Hepatocyte (in vitro differentiated cells): ENCODE measurements around the gene LASP1. TPM values are rescaled to one million over a fixed set of nuclear protein-coding genes. Genes with fewer than 3 reads are reported as not detected.

Experiments used
- DNase-seq: peaks from one replicate; pipeline ENCODE4 v3.0.0-alpha.2; 2016; ENCODE audit warnings: low spot score
- H2AFZ ChIP-seq: fragments of 200-600 bp; sonication (generic); 2 replicates; pipeline ENCODE4 v1.6.0; 2016; ENCODE audit warnings: antibody characterized with exemption, mild to moderate bottlenecking
- H3K27ac ChIP-seq: fragments of 200-600 bp; sonication (generic); 2 replicates; pipeline ENCODE4 v1.5.1; 2016; ENCODE audit warnings: mild to moderate bottlenecking
- H3K27me3 ChIP-seq: fragments of 200-600 bp; sonication (generic); 2 replicates; pipeline ENCODE4 v1.6.1; 2016
- H3K36me3 ChIP-seq: fragments of 200-600 bp; sonication (generic); replicated peaks from 2 replicates; pipeline ENCODE4 v1.5.1; 2016; ENCODE audit warnings: low read depth; ENCODE audit not compliant: insufficient read depth
- H3K4me1 ChIP-seq: fragments of 200-600 bp; sonication (generic); 2 replicates; pipeline ENCODE4 v1.5.1; 2016; ENCODE audit warnings: mild to moderate bottlenecking, moderate library complexity; ENCODE audit not compliant: insufficient read depth
- H3K4me2 ChIP-seq: fragments of 200-600 bp; sonication (generic); 2 replicates; pipeline ENCODE4 v1.6.0; 2016
- H3K4me3 ChIP-seq: fragments of 200-600 bp; sonication (generic); 2 replicates; pipeline ENCODE4 v1.5.1; 2016; ENCODE audit warnings: mild to moderate bottlenecking
- H3K79me2 ChIP-seq: fragments of 200-600 bp; sonication (generic); 2 replicates; pipeline ENCODE4 v1.6.0; 2017; ENCODE audit warnings: mild to moderate bottlenecking
- H3K9me2 ChIP-seq: fragments of 200-600 bp; sonication (generic); replicated peaks from 2 replicates; pipeline ENCODE4 v1.6.0; 2017; ENCODE audit warnings: mild to moderate bottlenecking; ENCODE audit not compliant: insufficient read depth
- H3K9me3 ChIP-seq: fragments of 200-600 bp; sonication (generic); 2 replicates; pipeline ENCODE4 v1.5.1; 2016; ENCODE audit warnings: low read depth, mild to moderate bottlenecking
- H4K20me1 ChIP-seq: fragments of 200-600 bp; sonication (generic); 2 replicates; pipeline ENCODE4 v1.6.0; 2016; ENCODE audit warnings: mild to moderate bottlenecking; ENCODE audit not compliant: insufficient read depth, poor library complexity, severe bottlenecking
- EZH2 ChIP-seq: fragments of 200-600 bp; sonication (generic); IDR thresholded peaks from 2 replicates; pipeline ENCODE4 v1.6.1; 2016; ENCODE audit warnings: antibody characterized with exemption, mild to moderate bottlenecking, borderline replicate concordance
- EZH2phosphoT487 ChIP-seq: fragments of 200-600 bp; sonication (generic); IDR thresholded peaks from one replicate; pipeline ENCODE4 v1.6.1; 2018; ENCODE audit warnings: antibody characterized with exemption, mild to moderate bottlenecking, low read depth, moderate library complexity; ENCODE audit not compliant: unreplicated experiment, severe bottlenecking
- WGBS: methylation state at CpG from one replicate; pipeline ENCODE4 v1.1.6; 2016; ENCODE audit warnings: low lambda C conversion rate; ENCODE audit errors: missing lambda C conversion rate; 5-methylcytosine and 5-hydroxymethylcytosine counted together
- polyA plus RNA-seq: library from polyadenylated mRNA; unstranded; fragments of >200 nt; fragmentation: Nextera tagmentation; extraction: Ambion mirVana; gene quantifications from 2 replicates; pipeline ENCODE4 v1.2.1, GENCODE V29; 2016
- total RNA-seq: library from RNA; depleted of rRNA; stranded (reverse); fragments of >200 nt; gene quantifications from 2 replicates; pipeline ENCODE4 v1.2.3, GENCODE V29; 2014
- TF ChIP-seq, protein P1 (sequence below): fragments of 200-600 bp; sonication (generic); IDR thresholded peaks from 2 replicates; pipeline ENCODE4 v1.5.1; 2016; ENCODE audit warnings: antibody characterized with exemption, mild to moderate bottlenecking; ENCODE audit not compliant: poor library complexity

Gene LASP1
- total and polyA plus RNA-seq, 2 experiments from 2014 or later = 141 to 238 TPM

DNA sequence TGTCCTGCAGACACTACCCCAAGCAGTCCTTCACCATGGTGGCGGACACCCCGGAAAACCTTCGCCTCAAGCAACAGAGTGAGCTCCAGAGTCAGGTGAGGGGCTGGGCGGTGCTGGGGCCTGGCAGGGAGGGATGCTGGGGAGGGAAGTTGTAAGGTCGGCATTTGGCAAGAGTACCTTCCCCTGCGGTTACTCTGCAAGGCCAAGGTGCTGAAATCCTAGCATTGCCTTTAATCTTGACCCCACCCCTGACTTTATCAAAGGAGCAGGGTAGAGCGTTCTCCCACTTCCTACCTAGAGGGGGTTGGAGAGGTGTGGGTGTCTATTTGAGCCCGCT lies 20.5 kb downstream of the LASP1 start:
- Histone ChIP-seq H3K4me1 (peaks cover 21% of the 10 kb centered on the region), H3K9me3 (no peaks in the 10 kb centered on the region), H3K4me3 (no peak overlapping the region), H4K20me1 (peaks cover 86% of the 10 kb centered on the region), H3K9me2 (no peaks in the 10 kb centered on the region), H3K36me3 (no peaks in the 10 kb centered on the region), H3K4me2 (no peak overlapping the region), H2AFZ (no peak overlapping the region), H3K27me3 (no peaks in the 10 kb centered on the region), H3K79me2 (peaks cover 81% of the 10 kb centered on the region), H3K27ac (no peak overlapping the region)
- TF ChIP-seq, protein P1, sequence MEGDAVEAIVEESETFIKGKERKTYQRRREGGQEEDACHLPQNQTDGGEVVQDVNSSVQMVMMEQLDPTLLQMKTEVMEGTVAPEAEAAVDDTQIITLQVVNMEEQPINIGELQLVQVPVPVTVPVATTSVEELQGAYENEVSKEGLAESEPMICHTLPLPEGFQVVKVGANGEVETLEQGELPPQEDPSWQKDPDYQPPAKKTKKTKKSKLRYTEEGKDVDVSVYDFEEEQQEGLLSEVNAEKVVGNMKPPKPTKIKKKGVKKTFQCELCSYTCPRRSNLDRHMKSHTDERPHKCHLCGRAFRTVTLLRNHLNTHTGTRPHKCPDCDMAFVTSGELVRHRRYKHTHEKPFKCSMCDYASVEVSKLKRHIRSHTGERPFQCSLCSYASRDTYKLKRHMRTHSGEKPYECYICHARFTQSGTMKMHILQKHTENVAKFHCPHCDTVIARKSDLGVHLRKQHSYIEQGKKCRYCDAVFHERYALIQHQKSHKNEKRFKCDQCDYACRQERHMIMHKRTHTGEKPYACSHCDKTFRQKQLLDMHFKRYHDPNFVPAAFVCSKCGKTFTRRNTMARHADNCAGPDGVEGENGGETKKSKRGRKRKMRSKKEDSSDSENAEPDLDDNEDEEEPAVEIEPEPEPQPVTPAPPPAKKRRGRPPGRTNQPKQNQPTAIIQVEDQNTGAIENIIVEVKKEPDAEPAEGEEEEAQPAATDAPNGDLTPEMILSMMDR = no peak
- TF ChIP-seq EZH2phosphoT487 = no peak
- DNase-seq = no peak
- WGBS = 92% methylated on average over 8 of the region's 8 CpGs

GRCh38 chr17:38891441-38891840 lies 21.6 kb downstream of the LASP1 start:
- 93% methylated on average over 8 of the region's 8 CpGs for WGBS
- peaks cover 14% of the 10 kb centered on the region for H3K4me1 ChIP-seq
- no peak overlapping the region for H3K4me2 ChIP-seq
- no peak overlapping the region for H3K4me3 ChIP-seq
- DNase-seq = no peak
- H3K27me3 ChIP-seq = no peaks in the 10 kb centered on the region
- peaks cover 79% of the 10 kb centered on the region for H4K20me1 ChIP-seq
- H2AFZ ChIP-seq = no peak overlapping the region
- H3K36me3 ChIP-seq = no peaks in the 10 kb centered on the region
- H3K27ac ChIP-seq = no peak overlapping the region
- no peaks in the 10 kb centered on the region for H3K9me3 ChIP-seq
- no peak for TF ChIP-seq EZH2phosphoT487
- peaks cover 81% of the 10 kb centered on the region for H3K79me2 ChIP-seq
- no peaks in the 10 kb centered on the region for H3K9me2 ChIP-seq

- no peak overlapping the region for H3K27ac ChIP-seq
- TF ChIP-seq, protein P1 = no peak
- TF ChIP-seq EZH2 (no peak), EZH2phosphoT487 (no peak)
- DNase-seq = no peak
- H3K9me3 ChIP-seq = no peaks in the 10 kb centered on the region
- H4K20me1 ChIP-seq = peaks cover 79% of the 10 kb centered on the region
- no peak overlapping the region for H3K4me2 ChIP-seq
- no peak overlapping the region for H3K4me3 ChIP-seq
- H3K4me1 ChIP-seq = peaks cover 16% of the 10 kb centered on the region
- no peaks in the 10 kb centered on the region for H3K9me2 ChIP-seq
- WGBS = 92% methylated on average over 4 of the region's 4 CpGs
- H2AFZ ChIP-seq = no peak overlapping the region
- H3K79me2 ChIP-seq = peaks cover 80% of the 10 kb centered on the region
- no peaks in the 10 kb centered on the region for H3K27me3 ChIP-seq
- H3K36me3 ChIP-seq = no peaks in the 10 kb centered on the region
These were observed 22.2 kb downstream of the LASP1 start for GRCh38 chr17:38892083-38892482.

- H3K9me2 ChIP-seq = no peaks in the 10 kb centered on the region
- peaks cover 22% of the 10 kb centered on the region for H3K4me1 ChIP-seq
- H2AFZ ChIP-seq = no peak overlapping the region
- H3K36me3 ChIP-seq = no peaks in the 10 kb centered on the region
- WGBS = 95% methylated on average over 12 of the region's 13 CpGs
- no peak overlapping the region for H3K4me2 ChIP-seq
- H3K4me3 ChIP-seq = no peak overlapping the region
- H3K27ac ChIP-seq = no peak overlapping the region
- no peaks in the 10 kb centered on the region for H3K9me3 ChIP-seq
- DNase-seq = no peak
- TF ChIP-seq, protein P1 = no peak
- TF ChIP-seq EZH2 = no peak
- no peaks in the 10 kb centered on the region for H3K27me3 ChIP-seq
- peaks cover 79% of the 10 kb centered on the region for H4K20me1 ChIP-seq
- peaks cover 80% of the 10 kb centered on the region for H3K79me2 ChIP-seq
These were observed 22.8 kb downstream of the LASP1 start for GRCh38 chr17:38892620-38893019.
